GM12864 (cell line): ENCODE measurements around the gene TRAPPC2L.

Experiments used
- DNase-seq: peaks from one replicate; pipeline ENCODE4 v3.0.0-alpha.2; 2011; ENCODE audit warnings: low read depth
- H3K4me3 ChIP-seq: 2 replicates; pipeline ENCODE4 v1.5.1; 2011; ENCODE audit warnings: mild to moderate bottlenecking, low read depth, low read length, control low read depth
- TF ChIP-seq, protein P1 (sequence below): IDR thresholded peaks from 2 replicates; pipeline ENCODE4 v1.5.1; 2011; ENCODE audit warnings: low read depth, mild to moderate bottlenecking, moderate library complexity, low read length, control low read depth, inconsistent platforms; ENCODE audit errors: missing control alignments

TRAPPC2L gene

DNA sequence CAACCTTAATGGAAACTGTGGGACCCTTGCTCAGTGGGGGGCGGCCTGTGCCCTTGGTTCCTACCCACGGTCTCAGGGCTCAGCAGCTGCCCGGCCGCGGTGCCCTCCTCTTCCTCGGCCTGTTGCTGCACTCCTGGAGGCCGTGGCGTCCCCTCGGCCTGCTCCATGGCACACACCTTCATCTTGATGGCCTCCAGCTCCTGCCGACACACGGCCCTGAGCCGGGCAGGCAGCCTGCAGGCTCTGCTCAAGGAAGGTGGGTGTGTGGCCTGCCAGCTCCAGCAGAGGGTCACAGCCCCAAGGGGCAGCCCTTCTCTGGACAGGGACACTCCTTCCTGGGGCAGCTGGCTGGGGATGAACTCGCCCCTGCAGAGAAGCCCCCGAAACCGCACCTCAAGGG, 8.8 kb downstream of the TRAPPC2L start:
- no peak for DNase-seq
- no peak overlapping the region for H3K4me3 ChIP-seq
- TF ChIP-seq, protein P1, sequence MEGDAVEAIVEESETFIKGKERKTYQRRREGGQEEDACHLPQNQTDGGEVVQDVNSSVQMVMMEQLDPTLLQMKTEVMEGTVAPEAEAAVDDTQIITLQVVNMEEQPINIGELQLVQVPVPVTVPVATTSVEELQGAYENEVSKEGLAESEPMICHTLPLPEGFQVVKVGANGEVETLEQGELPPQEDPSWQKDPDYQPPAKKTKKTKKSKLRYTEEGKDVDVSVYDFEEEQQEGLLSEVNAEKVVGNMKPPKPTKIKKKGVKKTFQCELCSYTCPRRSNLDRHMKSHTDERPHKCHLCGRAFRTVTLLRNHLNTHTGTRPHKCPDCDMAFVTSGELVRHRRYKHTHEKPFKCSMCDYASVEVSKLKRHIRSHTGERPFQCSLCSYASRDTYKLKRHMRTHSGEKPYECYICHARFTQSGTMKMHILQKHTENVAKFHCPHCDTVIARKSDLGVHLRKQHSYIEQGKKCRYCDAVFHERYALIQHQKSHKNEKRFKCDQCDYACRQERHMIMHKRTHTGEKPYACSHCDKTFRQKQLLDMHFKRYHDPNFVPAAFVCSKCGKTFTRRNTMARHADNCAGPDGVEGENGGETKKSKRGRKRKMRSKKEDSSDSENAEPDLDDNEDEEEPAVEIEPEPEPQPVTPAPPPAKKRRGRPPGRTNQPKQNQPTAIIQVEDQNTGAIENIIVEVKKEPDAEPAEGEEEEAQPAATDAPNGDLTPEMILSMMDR = no peak

DNA sequence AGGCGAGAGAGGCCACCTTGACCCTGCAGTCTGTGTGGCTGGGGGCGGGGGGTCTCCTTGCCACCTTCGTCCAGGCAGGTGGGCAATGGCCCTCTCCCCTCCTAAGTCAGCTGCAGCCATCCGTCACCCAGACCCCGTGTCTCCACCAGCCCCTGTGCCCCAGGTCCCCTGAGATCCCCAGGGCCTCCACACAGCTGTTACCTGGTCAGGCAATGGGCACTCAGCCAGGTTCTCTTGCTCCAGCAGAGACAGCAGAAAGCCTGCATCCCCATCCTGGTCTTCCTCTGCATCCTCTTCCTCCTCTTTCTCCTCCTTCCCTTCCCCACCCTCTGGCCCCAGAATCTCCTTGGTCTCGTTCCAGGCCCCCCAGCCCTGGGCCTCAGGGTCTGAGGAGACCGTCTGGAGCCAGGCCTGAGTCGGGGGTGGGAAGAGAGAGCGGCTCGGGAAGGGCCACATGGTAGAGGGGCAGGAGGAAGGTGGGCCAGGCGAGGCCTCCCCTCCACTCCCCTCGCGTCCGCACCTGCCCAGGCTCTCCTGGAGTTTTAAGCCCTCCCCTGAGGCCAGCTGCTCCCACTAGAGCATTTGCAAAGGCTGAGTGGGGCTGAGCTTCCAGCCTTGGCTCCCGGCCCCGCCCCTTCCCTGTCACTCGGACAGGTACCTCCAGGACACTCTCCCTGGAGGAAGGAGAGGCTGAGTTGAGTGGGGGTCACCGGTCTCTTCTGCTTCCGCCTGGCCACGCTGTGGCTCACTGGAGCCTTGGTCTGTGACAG, 9.4 kb downstream of the TRAPPC2L start, which contains the start of gene PABPN1L:
TSS of gene PABPN1L (minus strand) at position 510 of the 770 bp plus-strand sequence. CDS start at position 456, 54 bp downstream.
- DNase-seq = no peak
- H3K4me3 ChIP-seq = no peak within 1 kb of the TSS
- TF ChIP-seq, protein P1 = no peak

- DNase-seq = no peak
- TF ChIP-seq, protein P1 = no peak
- H3K4me3 ChIP-seq = no peak overlapping the region
Measured at GRCh38 chr16:88867581-88868246, 10.8 kb downstream of the TRAPPC2L start.

GRCh38 chr16:88868974-88869672, 12.2 kb downstream of the TRAPPC2L start:
- TF ChIP-seq, protein P1 = no peak
- DNase-seq = no peak
- no peak overlapping the region for H3K4me3 ChIP-seq

- TF ChIP-seq, protein P1 = no peak
- H3K4me3 ChIP-seq = no peak overlapping the region
- no peak for DNase-seq
Measured at GRCh38 chr16:88869673-88869980, 12.7 kb downstream of the TRAPPC2L start.

DNA sequence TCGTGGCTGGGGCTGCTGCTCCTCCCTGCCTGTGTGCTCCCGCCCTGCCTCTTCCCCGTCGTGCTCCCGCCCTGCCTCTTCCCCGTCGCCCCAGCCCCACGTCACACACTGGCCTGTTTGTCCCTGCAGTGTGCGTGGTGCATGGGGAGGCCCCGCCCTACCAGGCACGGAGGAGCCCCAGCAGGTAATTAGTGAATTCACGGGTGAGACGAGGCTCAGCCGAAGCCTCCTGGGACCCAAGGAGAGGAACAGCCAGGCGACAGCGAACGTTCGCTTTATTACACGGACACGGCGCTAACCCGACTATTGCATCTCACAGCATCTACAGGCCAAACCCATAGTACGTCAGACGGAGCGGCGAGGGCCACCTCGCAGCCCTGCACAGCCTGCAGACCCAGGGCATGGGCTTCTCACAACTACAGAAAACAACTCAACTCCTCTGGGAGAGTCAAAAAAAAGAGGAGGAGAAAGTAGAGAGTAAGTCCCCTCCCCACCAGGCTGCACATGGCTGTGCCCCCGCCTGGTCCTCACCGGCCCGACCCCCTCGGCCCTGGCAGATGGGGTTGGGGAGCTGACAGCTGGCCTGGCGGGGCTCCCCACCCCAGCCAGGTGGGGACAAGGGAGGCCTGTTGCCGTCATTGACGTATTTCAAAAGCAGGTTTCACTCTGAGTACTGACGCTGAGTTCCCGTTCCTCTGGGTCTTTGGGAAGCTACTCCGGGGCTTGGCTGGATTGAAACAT, 13.9 kb downstream of the TRAPPC2L start:
- TF ChIP-seq, protein P1 = no peak
- no peak overlapping the region for H3K4me3 ChIP-seq
- no peak for DNase-seq
